ENCODE results near the gene CDHR2.

GRCh38 chr5:176587398-176587797 lies 38.3 kb downstream of the CDHR2 start:
- TF ChIP-seq CTCF (IDR thresholded peaks at IDR 0.05) (no peak), POLR2A (IDR thresholded peaks at IDR 0.05) (no peak)
